SK-N-SH (cell line): Measurements from ENCODE around the gene CDH23.

Experiments
- CHD2 ChIP-seq: fragments of 150-350 bp; IDR thresholded peaks from 2 replicates; pipeline ENCODE4 v1.6.1; 2018; ENCODE audit warnings: low read length; ENCODE audit not compliant: partially characterized antibody
- CTCF ChIP-seq: fragments of 200-600 bp; sonication (generic); IDR thresholded peaks from 2 replicates; pipeline ENCODE4 v1.6.1; 2017; ENCODE audit warnings: antibody characterized with exemption, mild to moderate bottlenecking, moderate library complexity
- EP300 ChIP-seq, 2 experiments: IDR thresholded peaks; 2 replicates each; pipeline versions ENCODE4 v1.4.0 to v1.6.1; 2012; ENCODE audit warnings: borderline replicate concordance in 1 of 2, low read depth in 1 of 2, low read length in 1 of 2
- IRF3 ChIP-seq: fragments of 150-350 bp; IDR thresholded peaks from 2 replicates; pipeline ENCODE4 v1.6.1; 2016; ENCODE audit warnings: mild to moderate bottlenecking, low read depth, low read length
- JUND ChIP-seq: IDR thresholded peaks from 2 replicates; pipeline ENCODE4 v1.4.0; 2012
- PBX3 ChIP-seq: IDR thresholded peaks from 2 replicates; pipeline ENCODE4; 2012
- RAD21 ChIP-seq: IDR thresholded peaks from 2 replicates; pipeline ENCODE4 v1.6.1; 2012; ENCODE audit warnings: mild to moderate bottlenecking, low read length
- RCOR1 ChIP-seq: fragments of 150-350 bp; IDR thresholded peaks from 2 replicates; pipeline ENCODE4 v1.6.1; 2017; ENCODE audit warnings: antibody characterized with exemption, low read length
- SIN3A ChIP-seq: IDR thresholded peaks from 2 replicates; pipeline ENCODE4 v1.6.1; 2012; ENCODE audit warnings: low read depth, mild to moderate bottlenecking, low read length, moderate library complexity, borderline replicate concordance
- TAF1 ChIP-seq: IDR thresholded peaks from 2 replicates; pipeline ENCODE4 v1.6.1; 2012; ENCODE audit warnings: low read depth, mild to moderate bottlenecking, low read length, moderate library complexity, borderline replicate concordance
- TEAD4 ChIP-seq: IDR thresholded peaks from 2 replicates; pipeline ENCODE4 v1.4.0; 2012; ENCODE audit warnings: mild to moderate bottlenecking, borderline replicate concordance; ENCODE audit not compliant: insufficient read depth
- USF1 ChIP-seq: IDR thresholded peaks from 2 replicates; pipeline ENCODE4 v1.4.0; 2012; ENCODE audit warnings: low read depth, borderline replicate concordance
- USF2 ChIP-seq: fragments of 150-350 bp; IDR thresholded peaks from 2 replicates; pipeline ENCODE4 v1.6.1; 2017; ENCODE audit warnings: antibody characterized with exemption, low read length, low read depth, borderline replicate concordance
- YY1 ChIP-seq: IDR thresholded peaks from 2 replicates; pipeline ENCODE4 v1.4.0; 2012; ENCODE audit warnings: low read depth, mild to moderate bottlenecking

- TF ChIP-seq IRF3 = no peak
- no peak for TF ChIP-seq CTCF
- TF ChIP-seq RAD21 = no peak
- TF ChIP-seq CHD2 = no peak
- TF ChIP-seq PBX3 = no peak
- TF ChIP-seq RCOR1 = no peak
- no peak for TF ChIP-seq YY1
- TF ChIP-seq TEAD4 = no peak
- no peak for TF ChIP-seq USF2
- TF ChIP-seq SIN3A = no peak
- TF ChIP-seq TAF1 = no peak
- TF ChIP-seq JUND = no peak
- no peak for TF ChIP-seq USF1
- TF ChIP-seq EP300 (IDR thresholded peaks at IDR 0.05; ENCODE audit: borderline replicate concordance in 1 of 2, low read depth in 1 of 2, low read length in 1 of 2) = no peak
Measured at GRCh38 chr10:71740069-71740653, 343.4 kb downstream of the CDH23 start.
